HepG2 (cell line): Measurements from ENCODE around the gene CLCN2. TPM values are rescaled to one million over a fixed set of nuclear protein-coding genes. Genes with fewer than 3 reads are reported as not detected.

Experiments used
- FLYWCH1 ChIP-seq: sonication (generic); formaldehyde crosslinking; IDR thresholded peaks from 2 replicates; pipeline ENCODE4 v1.8.1; 2023; ENCODE audit warnings: mild to moderate bottlenecking, missing genetic modification reagents
- FOXK1 ChIP-seq: sonication (generic); formaldehyde crosslinking; IDR thresholded peaks from 2 replicates; pipeline ENCODE4 v1.4.0; 2020; ENCODE audit warnings: low read depth, missing genetic modification reagents, borderline replicate concordance
- KDM6A ChIP-seq: IDR thresholded peaks from 2 replicates; pipeline ENCODE4 v1.6.1; 2016; ENCODE audit warnings: low read depth
- LCORL ChIP-seq, 2 experiments: fragments of 450-650 bp in 1 of 2; sonication (generic) in 1 of 2; formaldehyde crosslinking in 1 of 2; IDR thresholded peaks; 2 replicates each; pipeline versions ENCODE4 v1.5.0 to v1.6.1; 2017 to 2020; ENCODE audit warnings: antibody characterized with exemption in 1 of 2, missing genetic modification reagents in 1 of 2
- TBP ChIP-seq: sonication (generic); formaldehyde crosslinking; IDR thresholded peaks from 2 replicates; pipeline ENCODE4 v1.5.0; 2020; ENCODE audit warnings: missing genetic modification reagents
- TFAP4 ChIP-seq: sonication (generic); IDR thresholded peaks from 2 replicates; pipeline ENCODE4 v1.6.1; 2016; ENCODE audit warnings: low read depth, borderline replicate concordance
- ZNF12 ChIP-seq: sonication (generic); formaldehyde crosslinking; IDR thresholded peaks from 2 replicates; pipeline ENCODE4 v1.5.0; 2020; ENCODE audit warnings: missing genetic modification reagents
- ZNF446 ChIP-seq: sonication (generic); formaldehyde crosslinking; IDR thresholded peaks from 2 replicates; pipeline ENCODE4 v1.5.0; 2020; ENCODE audit warnings: mild to moderate bottlenecking, missing genetic modification reagents
- ZNF460 ChIP-seq: sonication (generic); formaldehyde crosslinking; IDR thresholded peaks from 2 replicates; pipeline ENCODE4 v1.5.1; 2020; ENCODE audit warnings: missing genetic modification reagents, mild to moderate bottlenecking, borderline replicate concordance
- ZNF552 ChIP-seq: sonication (generic); formaldehyde crosslinking; IDR thresholded peaks from 2 replicates; pipeline ENCODE4 v1.9.0; 2022; ENCODE audit warnings: missing genetic modification reagents, mild to moderate bottlenecking, borderline replicate concordance
- ZNF557 ChIP-seq: sonication (generic); formaldehyde crosslinking; IDR thresholded peaks from 2 replicates; pipeline ENCODE4 v1.4.0; 2020; ENCODE audit warnings: missing genetic modification reagents
- ZNF609 ChIP-seq: sonication (generic); formaldehyde crosslinking; IDR thresholded peaks from 2 replicates; pipeline ENCODE4 v1.4.0; 2020; ENCODE audit warnings: mild to moderate bottlenecking, missing genetic modification reagents, borderline replicate concordance
- ZNF713 ChIP-seq: sonication (generic); formaldehyde crosslinking; IDR thresholded peaks from 2 replicates; pipeline ENCODE4 v1.4.0; 2020; ENCODE audit warnings: mild to moderate bottlenecking, missing genetic modification reagents
- ZSCAN25 ChIP-seq: sonication (generic); formaldehyde crosslinking; IDR thresholded peaks from 2 replicates; pipeline ENCODE4 v1.8.0; 2022; ENCODE audit warnings: mild to moderate bottlenecking, missing genetic modification reagents
- polyA plus RNA-seq, 8 experiments: library from polyadenylated mRNA; depleted of rRNA in 3 of 8; stranded (reverse) in 7 of 8; unstranded in 1 of 8; fragments of >200 nt; fragmentation: Illumina TruSeq in 4 of 8; extraction: Trizol in 4 of 8; gene quantifications; 2 replicates each; pipeline versions ENCODE4 v1.2.1 to v1.2.3, GENCODE V29; 2011 to 2016; ENCODE audit warnings: low read depth in 4 of 8, missing spikeins in 1 of 8, mixed read lengths in 1 of 8; ENCODE audit not compliant: insufficient read depth in 1 of 8
- total RNA-seq, 5 experiments: library from RNA; depleted of rRNA; stranded (reverse); fragments of >200 nt; fragmentation: Illumina TruSeq; extraction: Trizol; gene quantifications; 2 replicates each; pipeline ENCODE4 v1.2.3, GENCODE V29; 2016; ENCODE audit warnings: low read depth in 1 of 5
- TF ChIP-seq, protein P1 (sequence below): IDR thresholded peaks from 2 replicates; pipeline ENCODE4 v1.6.1; 2016; ENCODE audit warnings: missing biosample characterization, missing genetic modification reagents, low read depth
- TF ChIP-seq, protein P2 (sequence below): sonication (generic); formaldehyde crosslinking; IDR thresholded peaks from 2 replicates; pipeline ENCODE4 v1.4.0; 2020; ENCODE audit warnings: missing genetic modification reagents
- TF ChIP-seq, protein P3 (sequence below): sonication (generic); formaldehyde crosslinking; IDR thresholded peaks from 2 replicates; pipeline ENCODE4 v1.4.0; 2020; ENCODE audit warnings: missing genetic modification reagents, borderline replicate concordance

The CLCN2 gene
- total and polyA plus RNA-seq, 2 of the 13 experiments (the other 11 are each of a cell fraction or from before 2014, with no cell fraction given) = 11.4 to 13.5 TPM

- TF ChIP-seq, protein P1, sequence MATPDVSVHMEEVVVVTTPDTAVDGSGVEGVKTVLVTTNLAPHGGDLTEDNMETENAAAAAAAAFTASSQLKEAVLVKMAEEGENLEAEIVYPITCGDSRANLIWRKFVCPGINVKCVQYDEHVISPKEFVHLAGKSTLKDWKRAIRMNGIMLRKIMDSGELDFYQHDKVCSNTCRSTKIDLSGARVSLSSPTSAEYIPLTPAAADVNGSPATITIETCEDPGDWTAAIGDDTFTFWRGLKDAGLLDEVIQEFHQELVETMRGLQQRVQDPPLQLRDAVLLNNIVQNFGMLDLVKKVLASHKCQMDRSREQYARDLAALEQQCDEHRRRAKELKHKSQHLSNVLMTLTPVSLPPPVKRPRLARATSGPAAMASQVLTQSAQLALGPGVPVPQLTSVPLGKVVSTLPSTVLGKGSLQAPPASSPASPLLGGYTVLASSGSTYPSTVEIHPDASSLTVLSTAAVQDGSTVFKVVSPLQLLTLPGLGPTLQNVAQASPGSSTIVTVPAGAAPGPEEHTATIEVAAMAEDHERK (CRISPR knock-in tag) = no peak
- TF ChIP-seq ZNF713 (CRISPR knock-in tag) (no peak), ZNF460 (CRISPR knock-in tag) (no peak), ZNF557 (CRISPR knock-in tag) (no peak), FLYWCH1 (CRISPR knock-in tag) (no peak), ZNF552 (CRISPR knock-in tag) (no peak; the same call in 1 of the 2 replicates), FOXK1 (CRISPR knock-in tag) (peak; percentile 41; the same call in 1 of the 2 replicates), ZNF446 (no peak), LCORL (IDR thresholded peaks at IDR 0.05) (0 out of 2 replicates have a peak, but pooled peaks have one; percentile 51), LCORL (CRISPR knock-in tag; IDR thresholded peaks at IDR 0.05) (peak; percentile 78; the same call in 1 of the 2 replicates), KDM6A (CRISPR knock-in tag) (0 out of 2 replicates have a peak, but pooled peaks have one; percentile 11), ZSCAN25 (CRISPR knock-in tag) (peak; percentile 68; the same call in 1 of the 2 replicates), ZNF609 (CRISPR knock-in tag) (peak; percentile 56; the same call in 1 of the 2 replicates), TFAP4 (peak; percentile 76; the same call in 1 of the 2 replicates), ZNF12 (CRISPR knock-in tag) (0 out of 2 replicates have a peak, but pooled peaks have one; percentile 34), TBP (CRISPR knock-in tag) (no peak)
- TF ChIP-seq, protein P2, sequence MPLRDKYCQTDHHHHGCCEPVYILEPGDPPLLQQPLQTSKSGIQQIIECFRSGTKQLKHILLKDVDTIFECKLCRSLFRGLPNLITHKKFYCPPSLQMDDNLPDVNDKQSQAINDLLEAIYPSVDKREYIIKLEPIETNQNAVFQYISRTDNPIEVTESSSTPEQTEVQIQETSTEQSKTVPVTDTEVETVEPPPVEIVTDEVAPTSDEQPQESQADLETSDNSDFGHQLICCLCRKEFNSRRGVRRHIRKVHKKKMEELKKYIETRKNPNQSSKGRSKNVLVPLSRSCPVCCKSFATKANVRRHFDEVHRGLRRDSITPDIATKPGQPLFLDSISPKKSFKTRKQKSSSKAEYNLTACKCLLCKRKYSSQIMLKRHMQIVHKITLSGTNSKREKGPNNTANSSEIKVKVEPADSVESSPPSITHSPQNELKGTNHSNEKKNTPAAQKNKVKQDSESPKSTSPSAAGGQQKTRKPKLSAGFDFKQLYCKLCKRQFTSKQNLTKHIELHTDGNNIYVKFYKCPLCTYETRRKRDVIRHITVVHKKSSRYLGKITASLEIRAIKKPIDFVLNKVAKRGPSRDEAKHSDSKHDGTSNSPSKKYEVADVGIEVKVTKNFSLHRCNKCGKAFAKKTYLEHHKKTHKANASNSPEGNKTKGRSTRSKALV (CRISPR knock-in tag) = no peak
- TF ChIP-seq, protein P3, sequence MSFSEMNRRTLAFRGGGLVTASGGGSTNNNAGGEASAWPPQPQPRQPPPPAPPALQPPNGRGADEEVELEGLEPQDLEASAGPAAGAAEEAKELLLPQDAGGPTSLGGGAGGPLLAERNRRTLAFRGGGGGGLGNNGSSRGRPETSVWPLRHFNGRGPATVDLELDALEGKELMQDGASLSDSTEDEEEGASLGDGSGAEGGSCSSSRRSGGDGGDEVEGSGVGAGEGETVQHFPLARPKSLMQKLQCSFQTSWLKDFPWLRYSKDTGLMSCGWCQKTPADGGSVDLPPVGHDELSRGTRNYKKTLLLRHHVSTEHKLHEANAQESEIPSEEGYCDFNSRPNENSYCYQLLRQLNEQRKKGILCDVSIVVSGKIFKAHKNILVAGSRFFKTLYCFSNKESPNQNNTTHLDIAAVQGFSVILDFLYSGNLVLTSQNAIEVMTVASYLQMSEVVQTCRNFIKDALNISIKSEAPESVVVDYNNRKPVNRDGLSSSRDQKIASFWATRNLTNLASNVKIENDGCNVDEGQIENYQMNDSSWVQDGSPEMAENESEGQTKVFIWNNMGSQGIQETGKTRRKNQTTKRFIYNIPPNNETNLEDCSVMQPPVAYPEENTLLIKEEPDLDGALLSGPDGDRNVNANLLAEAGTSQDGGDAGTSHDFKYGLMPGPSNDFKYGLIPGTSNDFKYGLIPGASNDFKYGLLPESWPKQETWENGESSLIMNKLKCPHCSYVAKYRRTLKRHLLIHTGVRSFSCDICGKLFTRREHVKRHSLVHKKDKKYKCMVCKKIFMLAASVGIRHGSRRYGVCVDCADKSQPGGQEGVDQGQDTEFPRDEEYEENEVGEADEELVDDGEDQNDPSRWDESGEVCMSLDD (CRISPR knock-in tag) = no peak
These were observed 16.6 kb upstream of the CLCN2 start, which contains the start of gene THPO (continued) for GRCh38 chr3:184377882-184378445.
